GM12878 (cell line): ENCODE measurements around the gene PPP2R1B.

Source experiments
- CBFB ChIP-seq: IDR thresholded peaks from 2 replicates; pipeline ENCODE4 v1.6.1; 2016; ENCODE audit warnings: antibody characterized with exemption, low read depth
- CTCF ChIP-seq, 3 experiments: IDR thresholded peaks in 2 of 3; conservative IDR thresholded peaks in 1 of 3; 2 replicates each; pipeline ENCODE4 v1.5.1; 2011; ENCODE audit warnings: low read depth in 3 of 3, low read length in 3 of 3, mild to moderate bottlenecking in 3 of 3, control low read depth in 2 of 3, moderate library complexity in 2 of 3, inconsistent platforms in 1 of 3, mixed read lengths in 1 of 3; ENCODE audit not compliant: control insufficient read depth in 2 of 3, insufficient read depth in 1 of 3; ENCODE audit errors: extremely low read depth in 1 of 3
- GABPA ChIP-seq: IDR thresholded peaks from 2 replicates; pipeline ENCODE4 v1.6.1; 2014; ENCODE audit warnings: antibody characterized with exemption, low read depth, mild to moderate bottlenecking, inconsistent platforms
- JUNB ChIP-seq: IDR thresholded peaks from 2 replicates; pipeline ENCODE4 v1.6.1; 2016; ENCODE audit warnings: antibody characterized with exemption, mild to moderate bottlenecking
- KDM1A ChIP-seq: fragments of 200-600 bp; sonication (generic); IDR thresholded peaks from 2 replicates; pipeline ENCODE4 v1.6.1; 2016; ENCODE audit warnings: borderline replicate concordance
- MAX ChIP-seq: IDR thresholded peaks from 2 replicates; pipeline ENCODE4 v1.6.1; 2012; ENCODE audit warnings: low read depth, low read length, improper control_type of control experiment
- NRF1 ChIP-seq: conservative IDR thresholded peaks from 2 replicates; pipeline ENCODE4 v1.6.1; 2011; ENCODE audit warnings: mild to moderate bottlenecking, low read depth, low read length, improper control_type of control experiment
- POLR2A ChIP-seq: IDR thresholded peaks from 2 replicates; pipeline ENCODE4 v1.6.1; 2011; ENCODE audit warnings: low read depth, mild to moderate bottlenecking, low read length
- RB1 ChIP-seq: fragments of 450-650 bp; formaldehyde crosslinking; IDR thresholded peaks from 2 replicates; pipeline ENCODE4 v1.6.1; 2017; ENCODE audit warnings: mild to moderate bottlenecking, borderline replicate concordance
- RBBP5 ChIP-seq: fragments of 200-600 bp; sonication (generic); conservative IDR thresholded peaks from 2 replicates; pipeline ENCODE4 v1.6.1; 2016
- ZBTB33 ChIP-seq: fragments of 450-650 bp; IDR thresholded peaks from 2 replicates; pipeline ENCODE4 v1.6.1; 2017; ENCODE audit warnings: mild to moderate bottlenecking
- TF ChIP-seq, protein P1 (sequence below): fragments of 450-650 bp; formaldehyde crosslinking; IDR thresholded peaks from 2 replicates; pipeline ENCODE4 v1.4.0; 2020; ENCODE audit warnings: mild to moderate bottlenecking, moderate library complexity

GRCh38 chr11:111683806-111684205 lies 82.4 kb downstream of the PPP2R1B start:
- TF ChIP-seq, protein P1, sequence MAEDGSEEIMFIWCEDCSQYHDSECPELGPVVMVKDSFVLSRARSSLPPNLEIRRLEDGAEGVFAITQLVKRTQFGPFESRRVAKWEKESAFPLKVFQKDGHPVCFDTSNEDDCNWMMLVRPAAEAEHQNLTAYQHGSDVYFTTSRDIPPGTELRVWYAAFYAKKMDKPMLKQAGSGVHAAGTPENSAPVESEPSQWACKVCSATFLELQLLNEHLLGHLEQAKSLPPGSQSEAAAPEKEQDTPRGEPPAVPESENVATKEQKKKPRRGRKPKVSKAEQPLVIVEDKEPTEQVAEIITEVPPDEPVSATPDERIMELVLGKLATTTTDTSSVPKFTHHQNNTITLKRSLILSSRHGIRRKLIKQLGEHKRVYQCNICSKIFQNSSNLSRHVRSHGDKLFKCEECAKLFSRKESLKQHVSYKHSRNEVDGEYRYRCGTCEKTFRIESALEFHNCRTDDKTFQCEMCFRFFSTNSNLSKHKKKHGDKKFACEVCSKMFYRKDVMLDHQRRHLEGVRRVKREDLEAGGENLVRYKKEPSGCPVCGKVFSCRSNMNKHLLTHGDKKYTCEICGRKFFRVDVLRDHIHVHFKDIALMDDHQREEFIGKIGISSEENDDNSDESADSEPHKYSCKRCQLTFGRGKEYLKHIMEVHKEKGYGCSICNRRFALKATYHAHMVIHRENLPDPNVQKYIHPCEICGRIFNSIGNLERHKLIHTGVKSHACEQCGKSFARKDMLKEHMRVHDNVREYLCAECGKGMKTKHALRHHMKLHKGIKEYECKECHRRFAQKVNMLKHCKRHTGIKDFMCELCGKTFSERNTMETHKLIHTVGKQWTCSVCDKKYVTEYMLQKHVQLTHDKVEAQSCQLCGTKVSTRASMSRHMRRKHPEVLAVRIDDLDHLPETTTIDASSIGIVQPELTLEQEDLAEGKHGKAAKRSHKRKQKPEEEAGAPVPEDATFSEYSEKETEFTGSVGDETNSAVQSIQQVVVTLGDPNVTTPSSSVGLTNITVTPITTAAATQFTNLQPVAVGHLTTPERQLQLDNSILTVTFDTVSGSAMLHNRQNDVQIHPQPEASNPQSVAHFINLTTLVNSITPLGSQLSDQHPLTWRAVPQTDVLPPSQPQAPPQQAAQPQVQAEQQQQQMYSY (CRISPR knock-in tag) = no peak
- TF ChIP-seq CBFB = no peak
- no peak for TF ChIP-seq NRF1
- TF ChIP-seq CTCF (IDR thresholded peaks at IDR 0.05 in 2 of 3, conservative IDR thresholded peaks at IDR 0.05 in 1 of 3; ENCODE audit: control insufficient read depth in 2 of 3, extremely low read depth in 1 of 3, insufficient read depth in 1 of 3, low read depth in 3 of 3, low read length in 3 of 3) = no peak
- no peak for TF ChIP-seq KDM1A
- no peak for TF ChIP-seq GABPA
- TF ChIP-seq RB1 = no peak
- no peak for TF ChIP-seq RBBP5
- no peak for TF ChIP-seq POLR2A
- no peak for TF ChIP-seq JUNB
- no peak for TF ChIP-seq ZBTB33
- no peak for TF ChIP-seq MAX
